SK-N-SH treated with all-trans-retinoic acid at 6 μM for 48 hours (cell line): Measurements from ENCODE around the gene PIGU.

Experiments used
- CSRNP3 ChIP-seq: fragments of 250-450 bp; sonication (Bioruptor Pico); IDR thresholded peaks from 2 replicates; pipeline ENCODE4 v1.5.1; 2021; ENCODE audit warnings: mild to moderate bottlenecking, moderate library complexity
- ESRRG ChIP-seq: fragments of 250-450 bp; sonication (Bioruptor Pico); IDR thresholded peaks from 2 replicates; pipeline ENCODE4 v1.6.1; 2021; ENCODE audit warnings: mild to moderate bottlenecking
- GLIS3 ChIP-seq: fragments of 250-450 bp; sonication (Bioruptor Pico); IDR thresholded peaks from 2 replicates; pipeline ENCODE4 v1.5.0; 2020; ENCODE audit warnings: mild to moderate bottlenecking, moderate library complexity
- ISL1 ChIP-seq: fragments of 250-450 bp; sonication (Bioruptor Pico); IDR thresholded peaks from 2 replicates; pipeline ENCODE4 v2.1.2; 2022; ENCODE audit warnings: mild to moderate bottlenecking, moderate library complexity
- OSR1 ChIP-seq: fragments of 250-450 bp; sonication (Bioruptor Pico); IDR thresholded peaks from 2 replicates; pipeline ENCODE4 v1.8.0; 2022; ENCODE audit warnings: moderate library complexity, mild to moderate bottlenecking, inconsistent platforms
- PATZ1 ChIP-seq: fragments of 250-450 bp; sonication (Bioruptor Pico); IDR thresholded peaks from 2 replicates; pipeline ENCODE4 v1.8.0; 2020; ENCODE audit warnings: mild to moderate bottlenecking, moderate library complexity, borderline replicate concordance
- POU6F1 ChIP-seq: fragments of 250-450 bp; sonication (Bioruptor Pico); IDR thresholded peaks from 2 replicates; pipeline ENCODE4 v1.8.0; 2021; ENCODE audit warnings: low read depth, mild to moderate bottlenecking, moderate library complexity, borderline replicate concordance
- ZC3H10 ChIP-seq: fragments of 250-450 bp; sonication (Bioruptor Pico); IDR thresholded peaks from 2 replicates; pipeline ENCODE4 v1.5.1; 2021; ENCODE audit warnings: mild to moderate bottlenecking, moderate library complexity
- ZNF565 ChIP-seq: fragments of 450-650 bp; formaldehyde crosslinking; conservative IDR thresholded peaks from 2 replicates; pipeline ENCODE4 v1.5.0; 2020; ENCODE audit warnings: low read depth, mild to moderate bottlenecking, moderate library complexity
- ZNF70 ChIP-seq: fragments of 450-650 bp; formaldehyde crosslinking; IDR thresholded peaks from 2 replicates; pipeline ENCODE4 v1.5.0; 2020; ENCODE audit warnings: mild to moderate bottlenecking, moderate library complexity

GRCh38 chr20:34629342-34629741 lies 47.5 kb downstream of the PIGU start:
- TF ChIP-seq ISL1 (CRISPR knock-in tag), result no peak
- no peak for TF ChIP-seq POU6F1 (CRISPR knock-in tag)
- TF ChIP-seq CSRNP3 (CRISPR knock-in tag), result no peak
- no peak for TF ChIP-seq OSR1 (CRISPR knock-in tag)
- no peak for TF ChIP-seq ESRRG (CRISPR knock-in tag)
- no peak for TF ChIP-seq PATZ1 (CRISPR knock-in tag)
- TF ChIP-seq ZNF70 (CRISPR knock-in tag), result no peak
- no peak for TF ChIP-seq ZC3H10 (CRISPR knock-in tag)
- no peak for TF ChIP-seq ZNF565
- no peak for TF ChIP-seq GLIS3 (CRISPR knock-in tag)
